DND-41 (cell line): ENCODE results near the gene TMCC1.

Experiments used
- EZH2 ChIP-seq: IDR thresholded peaks from 3 replicates; pipeline ENCODE4 v1.6.1; 2012; ENCODE audit warnings: borderline replicate concordance, low read depth, mild to moderate bottlenecking, moderate library complexity, low read length, inconsistent platforms; ENCODE audit not compliant: severe bottlenecking
- TF ChIP-seq, protein P1 (sequence below): IDR thresholded peaks from 2 replicates; pipeline ENCODE4 v1.5.1; 2012; ENCODE audit warnings: borderline replicate concordance, low read length, moderate library complexity, mild to moderate bottlenecking; ENCODE audit not compliant: poor library complexity, severe bottlenecking; ENCODE audit errors: extremely low read depth

DNA sequence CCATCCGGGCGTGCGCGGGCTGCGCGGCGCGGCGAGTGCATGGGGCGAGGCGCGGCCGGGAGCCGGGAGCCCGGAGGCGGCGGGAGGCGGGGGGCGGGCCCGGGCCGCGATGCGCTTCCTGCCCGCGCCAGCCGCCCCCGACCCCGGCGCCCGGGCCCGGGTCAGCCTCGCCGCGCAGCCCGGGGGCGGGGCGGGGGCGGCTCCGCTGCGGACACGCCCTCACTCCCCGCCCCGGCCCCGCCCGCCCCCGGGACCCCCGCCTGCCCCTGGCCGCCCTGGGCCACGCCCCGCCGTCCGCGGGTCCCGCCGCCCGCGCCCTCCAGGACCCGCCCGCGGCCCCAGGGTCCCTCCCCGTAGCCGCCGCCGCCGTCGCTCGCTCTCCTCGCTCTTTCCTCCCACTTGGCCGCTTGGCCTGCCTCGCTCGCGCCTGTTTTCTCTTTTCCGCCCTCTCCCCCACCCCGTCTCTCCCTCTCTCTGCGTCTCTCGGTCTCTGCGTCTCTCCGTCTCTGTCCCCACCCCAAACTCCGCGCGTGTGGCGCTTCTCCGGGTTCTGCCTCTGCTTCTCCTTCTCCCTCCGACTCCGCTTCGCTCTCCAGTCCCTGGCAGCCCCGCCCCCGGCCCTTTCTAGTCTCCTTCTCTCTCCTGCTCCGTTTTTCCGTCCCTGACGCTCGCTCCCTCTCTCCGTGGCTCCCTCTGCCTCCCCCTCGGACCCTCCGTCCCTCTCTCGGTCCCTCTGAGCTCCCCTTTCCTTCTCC, 286.7 kb downstream of the TMCC1 start, which contains the start of gene PLXND1:
- TF ChIP-seq, protein P1, sequence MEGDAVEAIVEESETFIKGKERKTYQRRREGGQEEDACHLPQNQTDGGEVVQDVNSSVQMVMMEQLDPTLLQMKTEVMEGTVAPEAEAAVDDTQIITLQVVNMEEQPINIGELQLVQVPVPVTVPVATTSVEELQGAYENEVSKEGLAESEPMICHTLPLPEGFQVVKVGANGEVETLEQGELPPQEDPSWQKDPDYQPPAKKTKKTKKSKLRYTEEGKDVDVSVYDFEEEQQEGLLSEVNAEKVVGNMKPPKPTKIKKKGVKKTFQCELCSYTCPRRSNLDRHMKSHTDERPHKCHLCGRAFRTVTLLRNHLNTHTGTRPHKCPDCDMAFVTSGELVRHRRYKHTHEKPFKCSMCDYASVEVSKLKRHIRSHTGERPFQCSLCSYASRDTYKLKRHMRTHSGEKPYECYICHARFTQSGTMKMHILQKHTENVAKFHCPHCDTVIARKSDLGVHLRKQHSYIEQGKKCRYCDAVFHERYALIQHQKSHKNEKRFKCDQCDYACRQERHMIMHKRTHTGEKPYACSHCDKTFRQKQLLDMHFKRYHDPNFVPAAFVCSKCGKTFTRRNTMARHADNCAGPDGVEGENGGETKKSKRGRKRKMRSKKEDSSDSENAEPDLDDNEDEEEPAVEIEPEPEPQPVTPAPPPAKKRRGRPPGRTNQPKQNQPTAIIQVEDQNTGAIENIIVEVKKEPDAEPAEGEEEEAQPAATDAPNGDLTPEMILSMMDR: no peak
- TF ChIP-seq EZH2: no peak
